ENCODE results near the gene FYN.

FYN gene

GRCh38 chr6:111773501-111774345, 99.5 kb downstream of the FYN start:
- in situ Hi-C loops (cut with MboI; ENCODE audit: low sequenced_read_pairs) = no loop called here

GRCh38 chr6:111772381-111772780, 100.9 kb downstream of the FYN start:
- in situ Hi-C loops (cut with MboI; ENCODE audit: low sequenced_read_pairs) = no loop called here

- in situ Hi-C loops (cut with MboI; ENCODE audit: low sequenced_read_pairs) = no loop called here
These were observed 101.6 kb downstream of the FYN start for GRCh38 chr6:111771629-111772028.

- in situ Hi-C loops (cut with MboI; ENCODE audit: low sequenced_read_pairs) = no loop called here
These were observed 102.2 kb downstream of the FYN start for GRCh38 chr6:111771094-111771432.

- in situ Hi-C loops (cut with MboI; ENCODE audit: low sequenced_read_pairs) = no loop called here
These were observed 102.8 kb downstream of the FYN start for GRCh38 chr6:111770263-111771093.

GRCh38 chr6:111769365-111770152, 103.7 kb downstream of the FYN start:
- in situ Hi-C loops (cut with MboI; ENCODE audit: low sequenced_read_pairs) = no loop called here

GRCh38 chr6:111768431-111768770, 104.9 kb downstream of the FYN start:
- in situ Hi-C loops (cut with MboI; ENCODE audit: low sequenced_read_pairs) = no loop called here

- in situ Hi-C loops (cut with MboI; ENCODE audit: low sequenced_read_pairs) = no loop called here
These were observed 105.4 kb downstream of the FYN start for GRCh38 chr6:111767752-111768430.

- in situ Hi-C loops (cut with MboI; ENCODE audit: low sequenced_read_pairs) = no loop called here
These were observed 106.9 kb downstream of the FYN start for GRCh38 chr6:111766201-111766857.

- in situ Hi-C loops (cut with MboI; ENCODE audit: low sequenced_read_pairs) = no loop called here
These were observed 107.5 kb downstream of the FYN start for GRCh38 chr6:111765763-111766162.

- in situ Hi-C loops (cut with MboI; ENCODE audit: low sequenced_read_pairs) = no loop called here
These were observed 108.7 kb downstream of the FYN start for GRCh38 chr6:111764238-111765175.

GRCh38 chr6:111763381-111763780, 109.9 kb downstream of the FYN start:
- in situ Hi-C loops (cut with MboI; ENCODE audit: low sequenced_read_pairs) = no loop called here

- in situ Hi-C loops (cut with MboI; ENCODE audit: low sequenced_read_pairs) = no loop called here
These were observed 111.4 kb downstream of the FYN start for GRCh38 chr6:111761783-111762312.

GRCh38 chr6:111761212-111761611, 112.0 kb downstream of the FYN start:
- in situ Hi-C loops (cut with MboI; ENCODE audit: low sequenced_read_pairs) = no loop called here

GRCh38 chr6:111759836-111760785, 113.1 kb downstream of the FYN start:
- in situ Hi-C loops (cut with MboI; ENCODE audit: low sequenced_read_pairs) = no loop called here

GRCh38 chr6:111759331-111759835, 113.9 kb downstream of the FYN start:
- in situ Hi-C loops (cut with MboI; ENCODE audit: low sequenced_read_pairs) = no loop called here

- in situ Hi-C loops (cut with MboI; ENCODE audit: low sequenced_read_pairs) = no loop called here
These were observed 114.5 kb downstream of the FYN start for GRCh38 chr6:111758608-111759329.

Data from HL-60/S4 treated with retinoic acid at 250 ng/mL for 4 days and 3 days (cell line).